HG03460 (cell line): ENCODE results near the gene TMEM192.
"Not testable (repeated sequence)": the region's sequence is repeated elsewhere in the genome, so short reads cannot be mapped to it uniquely, and the experiment has no call there.

ENCODE experiments used
- ATAC-seq: cut with Tn5 transposase; IDR thresholded peaks from one replicate; pipeline ENCODE4 v1.9.1; 2021; ENCODE audit not compliant: unreplicated experiment

Gene TMEM192

DNA sequence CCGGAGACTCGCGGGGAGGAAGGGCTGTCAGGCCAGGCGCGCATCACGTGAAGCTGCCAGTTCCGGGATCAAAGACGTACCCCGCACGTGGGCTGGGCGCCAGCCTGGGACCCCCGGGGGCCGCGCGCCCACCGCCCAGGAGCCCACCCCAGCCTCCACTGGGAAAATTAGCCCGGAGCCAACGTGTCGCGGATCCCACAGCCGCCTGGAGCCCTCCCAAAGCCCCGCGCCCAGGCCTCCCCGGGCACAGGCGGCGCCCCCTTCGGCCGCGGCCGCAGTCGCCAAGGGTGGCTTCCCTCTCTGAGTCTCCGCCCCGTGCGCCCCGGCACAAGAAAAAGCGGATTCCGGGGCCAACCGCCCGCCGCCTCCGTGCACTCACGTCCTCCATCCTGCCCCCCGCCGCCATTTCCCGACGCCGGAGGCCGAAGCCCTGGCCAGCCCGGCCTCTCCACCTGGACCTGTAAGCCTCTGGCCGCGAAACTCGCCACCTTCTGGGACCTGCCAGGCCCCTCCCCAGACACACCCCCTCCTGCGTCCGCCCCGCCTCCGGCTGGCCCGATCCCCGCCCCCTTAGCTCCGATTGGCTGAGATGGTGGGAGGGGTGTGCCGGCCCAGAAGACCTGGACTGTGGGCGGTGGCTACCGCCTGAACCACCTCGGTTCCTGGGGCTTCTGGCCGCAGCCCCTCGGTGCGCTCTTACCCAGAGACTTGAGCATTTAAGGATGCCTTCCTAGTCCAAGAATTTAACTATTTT lies at the start of gene TMEM192:
TMEM192 (minus strand) TSS at position 493 of the 754 bp plus-strand sequence; CDS start at position 406, 87 bp downstream.
- peak; percentile 97 for ATAC-seq

DNA sequence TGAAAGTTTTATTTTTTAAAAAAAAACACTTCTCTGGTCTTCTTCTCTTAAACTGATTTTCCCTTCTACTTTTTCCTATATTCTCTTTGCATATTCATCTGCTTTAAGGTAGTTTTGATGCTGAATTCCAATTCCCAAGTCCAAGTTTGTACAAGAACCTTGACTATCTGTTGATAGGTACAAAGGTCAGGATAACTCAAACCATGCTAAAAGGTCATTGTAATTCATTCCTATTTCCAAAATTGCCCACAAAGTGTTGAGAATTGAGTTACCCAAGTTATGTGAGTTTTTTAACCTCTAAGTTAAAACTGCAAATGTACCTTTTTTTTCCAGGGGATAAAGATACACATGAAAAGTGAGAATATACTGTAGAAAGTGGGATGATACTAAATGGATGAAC lies 46.1 kb upstream of the TMEM192 start:
- ATAC-seq: no peak

DNA sequence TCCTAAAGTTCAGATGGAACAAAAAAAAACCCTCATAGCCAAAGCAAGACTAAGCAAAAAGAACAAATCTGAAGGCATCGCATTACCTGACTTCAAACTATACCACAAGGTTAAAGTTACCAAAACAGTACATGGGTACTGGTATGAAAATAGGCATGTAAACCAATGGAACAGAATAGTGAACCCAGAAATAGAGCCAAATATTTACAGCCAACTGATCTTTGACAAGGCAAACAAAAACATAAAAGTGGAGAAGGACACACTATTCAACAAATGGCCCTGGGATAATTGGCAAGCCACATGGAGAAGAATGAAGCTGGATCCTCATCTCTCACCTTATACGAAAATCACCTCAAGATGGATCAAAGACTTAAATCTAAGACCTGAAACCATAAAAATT lies 44.2 kb upstream of the TMEM192 start:
- no peak for ATAC-seq

DNA sequence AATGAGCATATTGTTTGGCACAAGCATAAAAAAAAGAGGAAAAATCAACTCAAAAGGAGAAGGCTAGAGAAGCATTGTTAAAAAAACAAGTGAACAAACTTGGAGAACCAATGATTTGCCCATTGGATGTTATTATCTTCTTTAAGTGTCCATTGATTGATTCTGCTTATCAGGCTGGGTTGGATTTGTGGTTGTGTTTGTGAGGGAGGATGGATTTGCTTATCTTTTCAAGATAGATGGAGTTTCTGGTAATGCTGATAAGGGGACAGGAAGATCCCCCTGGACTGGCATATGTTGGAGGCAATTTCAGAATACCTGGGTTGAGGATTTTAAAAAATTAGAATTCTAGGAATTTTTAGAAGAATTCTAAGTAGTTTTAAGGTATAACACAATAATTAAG lies 41.8 kb upstream of the TMEM192 start:
- ATAC-seq: no peak

DNA sequence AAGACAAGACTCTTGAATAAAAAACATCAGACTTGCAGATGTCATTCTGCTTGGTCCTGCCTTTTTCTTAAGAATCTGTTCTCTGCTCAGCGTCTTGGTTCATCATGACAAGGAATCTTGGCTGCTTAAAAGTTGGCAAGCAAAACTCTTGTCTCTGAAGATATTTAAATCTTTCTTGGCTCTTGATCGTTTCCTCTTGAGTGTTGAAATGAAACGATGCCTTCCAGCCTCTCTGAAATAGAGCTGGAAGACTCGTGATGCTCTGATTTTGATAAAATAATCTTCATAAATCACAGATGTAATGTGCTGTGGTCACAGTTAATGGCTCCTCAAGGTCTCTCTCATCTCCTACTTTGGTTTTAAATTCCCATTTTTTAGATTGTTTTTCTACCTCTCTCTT lies 39.9 kb upstream of the TMEM192 start:
- no peak for ATAC-seq

DNA sequence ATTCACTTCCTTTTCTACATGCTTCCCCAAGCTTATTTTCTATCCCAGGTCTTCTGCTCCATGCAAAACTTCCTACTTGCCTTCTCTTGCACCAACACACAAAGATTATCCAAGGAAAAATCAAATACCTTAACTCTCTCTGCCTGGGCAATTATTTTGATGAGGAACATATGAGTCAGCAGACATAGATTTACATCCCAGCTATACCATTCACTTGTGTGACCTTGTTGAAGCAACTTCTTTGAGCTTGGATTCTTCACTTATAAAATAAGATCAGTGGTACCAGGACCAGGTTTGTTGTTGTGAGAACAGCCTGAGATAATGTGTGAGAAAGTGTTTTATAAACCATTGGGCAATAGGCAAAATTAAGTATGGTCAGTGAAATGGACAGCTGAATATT lies 39.1 kb upstream of the TMEM192 start:
- ATAC-seq: no peak

DNA sequence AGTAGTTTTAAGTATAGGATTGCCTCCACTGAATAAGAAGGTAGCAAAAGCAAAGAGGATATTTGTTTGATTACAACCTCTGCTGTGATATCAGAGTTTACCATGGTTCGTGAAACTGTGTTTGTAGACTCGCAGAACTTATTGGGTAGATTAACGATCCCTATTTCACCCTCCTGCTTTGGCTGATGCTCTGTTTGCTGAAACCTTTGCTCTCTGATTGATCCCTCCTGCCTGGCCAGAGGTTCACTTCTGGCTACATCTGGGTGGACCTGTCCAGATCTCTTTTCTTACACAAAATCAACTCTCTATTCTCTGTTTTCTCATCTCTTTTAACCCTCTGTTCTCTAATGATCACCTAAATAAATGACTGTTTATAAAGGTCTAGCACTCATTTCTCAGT lies 37.9 kb upstream of the TMEM192 start:
- no peak for ATAC-seq

DNA sequence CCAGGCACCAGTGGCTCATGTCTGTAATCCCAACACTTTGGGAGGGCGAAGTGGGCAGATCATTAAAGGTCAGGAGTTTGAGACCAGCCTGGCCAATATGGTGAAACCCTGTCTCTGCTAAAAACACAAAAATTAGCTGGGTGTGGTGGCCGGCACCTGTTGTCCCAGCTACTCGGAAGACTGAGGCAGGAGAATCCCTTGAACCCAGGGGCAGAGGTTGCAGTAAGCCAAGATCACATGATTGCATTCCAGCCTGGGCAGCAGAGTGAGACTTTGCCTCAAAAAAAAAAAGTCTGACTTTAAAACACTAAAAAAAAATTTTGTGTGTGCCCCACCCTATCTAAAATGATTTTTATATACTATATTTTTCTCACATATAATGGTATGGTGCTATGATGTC lies 26.2 kb upstream of the TMEM192 start:
- no peak for ATAC-seq

DNA sequence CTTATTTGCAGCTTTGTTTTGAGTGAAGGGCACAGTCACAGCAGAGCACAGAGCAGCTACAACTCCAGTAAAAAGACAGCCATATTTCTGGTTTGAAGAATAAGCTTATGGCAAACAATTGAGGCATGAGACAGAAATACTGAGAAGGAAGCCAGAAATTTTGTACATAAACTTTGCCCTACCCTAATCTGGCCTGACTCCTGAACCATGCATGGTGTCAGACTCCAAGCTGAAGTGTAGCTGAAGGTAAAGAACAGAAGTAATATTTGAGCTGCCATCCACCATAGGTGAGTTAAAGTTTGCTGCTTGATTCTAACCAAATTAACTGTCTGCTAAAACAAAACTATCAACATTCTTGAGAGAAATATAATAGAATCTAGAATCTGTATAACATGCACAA lies 24.5 kb upstream of the TMEM192 start:
- no peak for ATAC-seq

DNA sequence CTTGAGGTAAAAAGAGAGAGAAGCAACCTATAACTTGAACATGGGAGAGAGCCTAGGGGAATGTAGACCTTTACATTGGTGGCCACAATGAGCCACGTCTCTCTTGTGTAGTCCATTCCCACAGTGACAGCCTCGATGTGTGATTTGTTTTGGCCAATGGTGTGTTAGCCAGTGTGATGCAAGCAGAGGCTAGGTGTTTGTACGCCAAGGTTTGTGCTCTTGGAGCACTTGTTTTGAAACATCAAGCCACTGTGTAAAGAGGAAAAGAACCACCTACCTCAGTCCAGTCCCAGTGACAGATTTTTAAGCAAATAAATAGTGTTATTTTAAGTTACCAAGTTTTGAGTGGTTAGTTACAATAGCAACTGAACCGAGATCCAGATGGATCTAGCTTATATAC lies 23.9 kb upstream of the TMEM192 start:
- ATAC-seq: no peak

DNA sequence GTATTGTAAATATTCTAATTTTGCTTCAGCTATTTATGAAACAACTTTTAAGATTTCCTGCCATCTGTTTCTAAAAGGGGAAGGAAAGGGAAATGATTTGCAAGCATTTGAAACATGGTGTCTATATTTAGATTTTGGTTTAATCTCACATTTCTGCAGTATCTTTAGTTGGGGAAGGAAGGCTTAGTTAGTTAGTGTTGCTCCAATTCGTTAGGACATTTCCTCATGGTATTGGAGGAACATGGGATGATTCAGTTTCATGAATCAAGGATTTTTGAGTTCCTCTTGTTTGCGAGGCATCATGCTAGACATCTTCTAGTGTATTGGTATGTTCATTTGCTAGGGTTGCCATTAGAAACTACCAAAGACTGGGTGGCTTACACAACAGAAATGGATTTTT lies 20.5 kb upstream of the TMEM192 start:
- no peak for ATAC-seq

DNA sequence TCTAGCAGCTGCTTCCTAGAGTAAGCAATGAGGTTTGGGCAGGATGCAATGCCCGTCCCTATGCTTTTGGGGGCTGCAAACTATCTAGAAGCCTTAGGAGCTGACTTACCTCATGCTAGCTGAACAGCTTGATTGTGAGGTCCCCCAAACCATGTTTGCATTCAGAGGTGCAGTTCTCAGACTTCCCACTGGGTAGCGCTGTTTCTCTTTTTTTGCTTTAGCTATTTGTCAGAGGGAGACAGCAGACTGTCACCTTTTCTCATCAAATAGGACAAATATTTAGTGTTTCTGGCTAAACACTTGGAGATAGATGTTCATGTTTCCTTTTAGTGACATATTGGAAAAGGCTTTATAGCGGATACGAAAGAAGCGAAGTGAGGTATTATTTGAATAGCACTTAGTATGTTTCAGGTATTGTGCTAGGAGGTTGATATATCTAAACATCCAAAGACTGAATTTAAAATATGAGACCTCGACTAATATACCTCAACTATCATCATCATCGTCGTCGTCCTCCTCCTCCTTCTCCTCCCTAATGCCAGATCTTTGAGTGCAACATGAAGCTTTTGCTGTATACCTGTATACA lies 18.7 kb upstream of the TMEM192 start:
- peak; percentile 75 for ATAC-seq

DNA sequence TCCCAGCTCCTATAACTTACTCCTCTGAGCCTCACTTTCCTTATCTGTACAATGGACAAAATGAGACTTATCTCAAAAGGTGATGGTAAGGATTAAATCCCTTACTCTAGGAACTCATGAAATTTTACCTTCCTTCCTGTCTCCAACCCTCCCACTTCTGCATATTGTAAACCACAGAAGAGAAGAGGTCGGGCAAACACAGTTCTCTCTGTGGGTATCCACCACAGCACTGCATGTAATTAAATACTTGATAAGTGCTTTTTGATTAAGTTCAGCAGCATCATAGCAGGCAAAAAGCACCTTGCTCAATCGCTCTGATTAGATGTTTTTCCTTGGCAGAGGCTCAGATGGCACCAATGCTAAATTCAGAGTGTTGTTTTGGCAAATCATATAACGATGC lies 17.3 kb upstream of the TMEM192 start:
- no peak for ATAC-seq

DNA sequence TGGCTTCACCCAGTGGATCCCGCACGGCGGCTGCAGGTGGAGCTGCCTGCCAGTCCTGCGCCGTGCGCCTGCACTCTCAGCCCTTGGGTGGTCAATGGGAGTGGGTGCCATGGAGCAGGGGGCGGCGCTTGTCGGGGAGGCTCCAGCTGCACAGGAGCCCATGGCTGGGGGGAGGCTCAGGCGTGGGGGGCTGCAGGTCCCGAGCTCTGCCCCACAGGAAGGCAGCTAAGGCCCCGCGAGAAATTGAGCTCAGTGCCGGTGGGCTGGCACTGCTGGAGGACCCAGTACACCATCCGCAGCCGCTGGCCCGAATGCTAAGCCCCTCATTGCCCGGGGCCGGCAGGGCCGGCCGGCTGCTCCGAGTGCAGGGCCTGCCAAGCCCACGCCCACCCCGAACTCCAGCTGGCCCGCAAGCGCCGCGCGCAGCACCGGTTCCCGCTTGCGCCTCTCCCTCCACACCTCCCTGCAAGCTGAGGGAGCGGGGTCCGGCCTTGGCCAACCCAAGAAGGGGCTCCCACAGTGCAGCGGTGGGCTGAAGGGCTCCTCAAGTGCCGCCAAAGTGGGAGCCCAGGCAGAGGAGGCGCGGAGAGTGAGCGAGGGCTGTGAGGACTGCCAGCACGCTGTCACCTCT lies 13.3 kb upstream of the TMEM192 start:
- ATAC-seq: not testable (repeated sequence)

DNA sequence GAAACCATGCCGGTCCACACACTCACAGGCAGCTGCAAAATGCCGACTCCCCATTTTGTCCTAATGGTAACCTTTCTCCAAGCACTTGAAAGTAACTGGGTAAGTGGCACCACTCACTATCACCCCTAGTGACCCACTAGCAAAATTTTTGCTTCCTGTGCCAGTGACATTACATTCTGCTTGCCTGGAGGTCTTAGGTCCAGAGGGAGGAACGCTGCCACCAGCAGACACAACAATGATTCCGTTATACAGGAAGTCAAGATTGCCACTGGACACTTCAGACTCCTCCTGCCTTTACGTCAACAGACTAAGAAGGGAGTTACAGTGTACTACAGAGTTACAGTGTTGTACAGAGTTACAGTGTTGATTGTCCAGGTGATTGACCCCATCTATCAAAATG lies 11.8 kb upstream of the TMEM192 start:
- no peak for ATAC-seq

DNA sequence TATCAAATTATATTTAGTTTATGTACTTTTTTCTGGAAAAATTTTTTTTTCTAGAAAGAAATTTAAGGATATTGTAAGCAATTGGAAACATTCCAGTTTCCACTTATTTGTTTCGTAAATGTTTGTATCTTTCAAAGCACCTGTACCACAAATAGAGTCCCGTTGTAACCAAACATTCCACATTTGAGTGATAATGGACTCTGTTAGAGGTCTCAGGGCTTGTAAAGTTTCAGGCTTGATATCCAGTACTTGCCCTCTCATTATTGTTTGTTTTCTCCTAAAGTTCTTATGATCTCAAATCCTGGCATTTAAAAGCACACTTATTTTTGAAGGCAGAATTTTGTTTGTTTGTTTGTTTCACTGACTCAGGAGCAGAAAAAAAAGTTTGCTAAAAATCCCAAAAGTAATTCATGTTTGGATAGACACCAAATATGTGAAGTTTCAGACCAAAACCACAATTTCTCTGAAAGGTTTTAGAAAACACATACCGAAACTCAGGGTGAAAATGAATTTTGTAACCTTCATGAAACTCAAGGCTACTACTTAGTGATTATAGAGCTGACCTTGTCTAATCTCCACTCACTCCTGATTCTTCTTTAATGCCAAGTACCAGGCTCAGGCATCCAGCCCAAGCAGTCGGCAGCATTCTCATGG lies 5.7 kb upstream of the TMEM192 start:
- ATAC-seq: peak; percentile 86

DNA sequence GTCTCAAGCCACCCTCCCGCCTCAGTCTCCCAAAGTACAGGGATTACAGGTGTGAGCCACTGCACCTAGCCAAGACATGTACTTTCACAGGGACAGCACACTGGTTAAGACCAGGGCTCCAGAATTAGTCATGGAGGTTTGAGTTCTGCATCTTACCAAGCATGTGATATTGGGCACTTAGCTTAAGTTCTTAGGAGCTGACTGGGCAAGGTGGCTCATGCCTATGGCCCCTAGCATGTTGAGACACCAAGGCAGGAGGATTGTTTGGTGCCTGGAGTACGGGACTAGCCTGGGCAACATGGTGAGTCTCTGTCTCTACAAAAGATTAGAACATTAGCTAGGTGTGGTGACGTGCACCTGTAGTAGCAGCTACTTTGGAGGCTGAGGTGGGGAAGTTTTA lies 2.6 kb upstream of the TMEM192 start:
- no peak for ATAC-seq

DNA sequence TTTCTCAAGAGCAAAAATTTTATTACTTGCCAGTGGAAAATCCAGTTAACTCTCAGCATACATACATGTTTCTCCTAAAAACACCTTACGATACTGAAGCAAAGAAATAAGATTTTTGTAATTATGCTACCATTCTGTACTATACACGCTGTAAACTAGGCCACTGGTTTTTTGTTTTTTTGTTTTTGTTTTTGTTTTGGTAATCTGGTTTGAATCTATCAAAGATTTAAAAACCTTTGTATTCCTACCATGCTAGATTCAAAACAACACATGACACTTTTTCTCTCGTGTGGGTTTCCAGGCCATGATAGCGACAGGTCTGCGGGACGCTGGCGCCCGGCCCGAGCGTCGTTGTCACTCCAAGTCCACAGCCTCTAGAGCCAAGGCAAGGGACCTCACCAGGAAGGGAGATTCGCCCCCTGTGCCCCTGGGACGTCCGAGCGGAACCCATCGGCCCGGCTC lies 723 bp downstream of the TMEM192 start:
- ATAC-seq: no peak

DNA sequence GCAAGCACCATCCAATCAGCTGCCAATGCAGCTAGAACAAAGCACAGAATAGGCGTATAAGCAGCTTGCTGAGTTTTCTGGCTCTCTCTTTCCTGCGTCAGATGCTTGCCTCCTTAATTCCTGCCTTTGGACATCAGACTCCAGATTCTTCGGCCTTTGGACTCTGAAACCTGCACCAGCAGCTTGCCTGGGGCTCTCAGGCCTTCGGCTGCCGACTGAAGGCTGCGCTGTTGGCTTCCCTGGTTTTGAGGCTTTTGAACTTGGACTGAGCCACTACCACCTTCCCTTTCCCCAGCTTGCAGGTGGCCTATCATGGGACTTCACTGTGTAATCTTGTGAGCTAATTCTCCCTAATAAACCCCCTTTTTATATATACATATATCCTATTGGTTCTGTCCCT lies 6.1 kb downstream of the TMEM192 start:
- ATAC-seq: no peak

DNA sequence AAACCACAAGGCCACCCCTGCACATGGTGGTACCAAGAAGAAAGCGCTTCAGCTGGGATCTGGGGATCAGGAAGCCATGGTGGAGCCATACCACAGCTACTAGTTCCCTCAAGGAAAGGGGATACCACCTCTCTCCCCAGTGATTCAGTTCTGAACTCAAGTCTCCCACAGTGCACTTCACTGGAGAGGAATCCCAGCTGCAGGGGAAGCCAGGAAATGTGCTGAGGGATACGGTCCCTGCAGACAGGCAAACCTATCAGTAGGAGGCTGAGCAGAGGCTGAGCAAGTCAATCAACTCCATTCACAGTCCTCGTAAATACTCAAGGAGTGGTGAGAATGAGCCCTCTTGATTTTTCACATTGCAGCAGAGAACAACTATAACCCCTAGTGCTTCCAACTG lies 11.0 kb downstream of the TMEM192 start:
- ATAC-seq: no peak

DNA sequence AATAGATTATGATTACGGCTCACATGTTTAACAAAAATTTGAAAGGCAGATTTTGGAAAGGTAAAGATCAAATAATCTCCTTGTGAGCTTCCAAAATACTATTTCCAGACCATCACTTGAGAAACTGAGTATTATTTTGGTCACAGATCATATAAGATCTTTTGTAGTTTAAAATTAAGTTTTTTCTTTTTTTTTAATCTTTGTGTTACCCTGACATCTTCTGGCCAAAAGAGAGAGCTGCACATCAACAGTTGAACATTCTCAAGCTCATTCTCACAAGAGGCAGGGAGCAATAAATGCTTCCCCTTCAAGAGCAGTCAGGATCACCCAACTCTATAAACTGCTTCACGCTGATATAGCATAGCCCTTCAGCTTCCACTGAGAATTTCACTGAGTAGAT lies 15.9 kb downstream of the TMEM192 start:
- ATAC-seq: no peak

DNA sequence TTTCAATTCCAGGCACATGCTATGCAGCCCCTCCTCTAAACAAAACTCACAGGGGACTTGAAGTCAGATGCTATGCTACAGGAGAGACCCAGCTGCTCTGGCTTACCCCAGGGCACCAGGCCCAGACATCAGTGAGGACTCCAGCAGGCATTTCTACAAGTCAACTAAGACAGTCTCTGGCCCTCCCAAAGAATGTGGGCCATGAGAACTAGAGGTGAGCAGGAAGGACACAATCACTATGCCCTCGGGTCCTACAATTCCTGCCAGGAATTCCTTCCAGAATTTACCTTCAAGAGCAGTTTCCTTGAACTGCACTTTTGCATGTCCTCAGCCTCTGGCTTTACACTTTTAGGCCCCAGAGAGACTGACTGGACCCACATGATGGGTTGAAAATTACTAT lies 17.4 kb downstream of the TMEM192 start:
- ATAC-seq: no peak
